K562 (cell line): ENCODE measurements around the gene LSP1. TPM values are rescaled to one million over a fixed set of nuclear protein-coding genes. Genes with fewer than 3 reads are reported as not detected.

Source experiments
- ATAC-seq: fragments of 200-7000 bp; cut with Tn5 transposase; 3 replicates; pipeline ENCODE4 v1.9.1; 2020; ENCODE audit warnings: moderate library complexity
- BruUV-seq: library from RNA; stranded (reverse); fragments of 400-500 nt; replicated peaks from 2 replicates; lab custom pipeline; 2021; lab: Mats Ljungman, UMichigan
- CTCF ChIA-PET: fragments of 300-600 bp; formaldehyde crosslinking; extraction: SDS; loops from one replicate; lab custom pipeline; 2021; ENCODE audit warnings: low intra/inter-chr PET ratio; lab: Yijun Ruan, JAX
- POLR2A ChIA-PET: fragments of 300-600, 350-650 bp; sonication (Branson Sonifier 250); formaldehyde crosslinking; extraction: SDS; loops from one replicate; lab custom pipeline; 2021; ENCODE audit warnings: antibody characterized with exemption, inconsistent platforms; lab: Yijun Ruan, JAX
- DNase-seq, 4 experiments: peaks; one replicate each; pipeline versions ENCODE4 v3.0.0 to v3.0.0-alpha.2; 2011 to 2018; ENCODE audit warnings: low spot score in 3 of 4, mixed read lengths in 3 of 4; ENCODE audit errors: extremely low read depth in 1 of 4
- FAIRE-seq: peaks from 2 replicates; lab custom pipeline; 2011; peaks lifted over from hg19 to GRCh38; lab: Jason Lieb, UNC
- H2AFZ ChIP-seq: 2 replicates; pipeline ENCODE4 v1.6.0; 2011; ENCODE audit warnings: low read depth, low read length, control low read depth, inconsistent platforms
- H3K27ac ChIP-seq: fragments of 200-600 bp; 3 replicates; pipeline ENCODE4 v1.8.0; 2011; ENCODE audit warnings: low read depth, mild to moderate bottlenecking, control low read depth, inconsistent platforms, low read length, moderate library complexity, mixed read lengths; ENCODE audit errors: extremely low read depth
- H3K27me3 ChIP-seq, 2 experiments: fragments of 300-600 bp in 1 of 2; 2 replicates in 1 of 2; 3 replicates in 1 of 2; pipeline versions ENCODE4 v1.6.0 to v1.8.0; 2011; ENCODE audit warnings: inconsistent platforms in 2 of 2, low read length in 2 of 2, mild to moderate bottlenecking in 1 of 2, mixed read lengths in 1 of 2, moderate library complexity in 1 of 2; ENCODE audit not compliant: control insufficient read depth in 2 of 2, insufficient read depth in 2 of 2
- H3K36me3 ChIP-seq: fragments of 300-600 bp; 3 replicates; pipeline ENCODE4 v1.8.0; 2011; ENCODE audit warnings: mild to moderate bottlenecking, low read length, inconsistent platforms; ENCODE audit not compliant: control insufficient read depth, insufficient read depth
- H3K4me1 ChIP-seq, 2 experiments: fragments of 200-600 bp in 1 of 2; replicated peaks in 1 of 2; 2 replicates in 1 of 2; 3 replicates in 1 of 2; pipeline versions ENCODE4 v1.5.1 to v1.8.0; 2011; ENCODE audit warnings: inconsistent platforms in 2 of 2, low read length in 2 of 2, mild to moderate bottlenecking in 1 of 2, mixed read lengths in 1 of 2, moderate library complexity in 1 of 2; ENCODE audit not compliant: control insufficient read depth in 2 of 2, insufficient read depth in 2 of 2
- H3K4me2 ChIP-seq: 2 replicates; pipeline ENCODE4 v1.6.1; 2011; ENCODE audit warnings: low read length, control low read depth, inconsistent platforms, mixed read lengths; ENCODE audit not compliant: insufficient read depth
- H3K4me3 ChIP-seq: fragments of 200-600 bp; sonication (generic), shearing (Covaris generic); 2 replicates; pipeline ENCODE4 v1.5.1; 2016; ENCODE audit warnings: control low read depth, inconsistent platforms
- H3K79me2 ChIP-seq: fragments of 200-600 bp; 3 replicates; pipeline ENCODE4 v1.8.0; 2011; ENCODE audit warnings: low read length, inconsistent platforms; ENCODE audit not compliant: control insufficient read depth, insufficient read depth
- H3K9ac ChIP-seq, 2 experiments: 2 replicates each; pipeline versions ENCODE4 v1.6.0 to v1.6.1; 2011; ENCODE audit warnings: low read depth in 2 of 2, low read length in 2 of 2, control low read depth in 1 of 2, inconsistent platforms in 1 of 2, mild to moderate bottlenecking in 1 of 2, mixed read lengths in 1 of 2; ENCODE audit not compliant: insufficient read depth in 1 of 2
- H3K9me1 ChIP-seq: one replicate; pipeline ENCODE4 v1.6.0; 2011; ENCODE audit warnings: inconsistent platforms, mild to moderate bottlenecking, low read length, moderate library complexity; ENCODE audit not compliant: control insufficient read depth, insufficient read depth
- H3K9me3 ChIP-seq: replicated peaks from 2 replicates; pipeline ENCODE4 v1.5.1; 2011; ENCODE audit warnings: low read depth, low read length, inconsistent platforms; ENCODE audit not compliant: control insufficient read depth, insufficient read depth
- H4K20me1 ChIP-seq: replicated peaks from 2 replicates; pipeline ENCODE4 v1.6.1; 2011; ENCODE audit warnings: low read length, inconsistent platforms, mixed read lengths; ENCODE audit not compliant: control insufficient read depth, insufficient read depth
- CBX8 ChIP-seq: fragments of 200-600 bp; sonication (generic); IDR thresholded peaks from 2 replicates; pipeline ENCODE4 v1.6.1; 2012; ENCODE audit warnings: borderline replicate concordance, mixed run types, low read depth, mild to moderate bottlenecking, moderate library complexity, mixed read lengths, low read length, control low read depth, inconsistent platforms; ENCODE audit not compliant: poor library complexity, severe bottlenecking; ENCODE audit errors: extremely low read depth
- CGGBP1 ChIP-seq: fragments of 250-450 bp; sonication (Bioruptor Pico); IDR thresholded peaks from 2 replicates; pipeline ENCODE4 v1.9.0; 2021; ENCODE audit warnings: mild to moderate bottlenecking
- ERF ChIP-seq: fragments of 450-650 bp; formaldehyde crosslinking; IDR thresholded peaks from 2 replicates; pipeline ENCODE4 v1.4.0; 2020; ENCODE audit warnings: mild to moderate bottlenecking, mixed read lengths
- FIP1L1 ChIP-seq: fragments of 200-400 bp; formaldehyde crosslinking; IDR thresholded peaks from 2 replicates; pipeline ENCODE4 v1.6.1; 2018; ENCODE audit warnings: mild to moderate bottlenecking, low read depth, low read length; ENCODE audit not compliant: poor library complexity, severe bottlenecking
- FOXK1 ChIP-seq: sonication (generic); formaldehyde crosslinking; IDR thresholded peaks from 2 replicates; pipeline ENCODE4 v1.8.0; 2022; ENCODE audit warnings: missing genetic modification reagents, mild to moderate bottlenecking, borderline replicate concordance
- HNRNPLL ChIP-seq: fragments of 200-400 bp; formaldehyde crosslinking; IDR thresholded peaks from 2 replicates; pipeline ENCODE4 v1.6.1; 2017; ENCODE audit warnings: low read length, low read depth, mild to moderate bottlenecking; ENCODE audit not compliant: poor library complexity, severe bottlenecking
- MCM5 ChIP-seq: fragments of 450-650 bp; IDR thresholded peaks from 2 replicates; pipeline ENCODE4 v1.6.1; 2016; ENCODE audit warnings: low read depth
- NUFIP1 ChIP-seq: fragments of 450-650 bp; IDR thresholded peaks from 2 replicates; pipeline ENCODE4 v1.6.1; 2018; ENCODE audit not compliant: partially characterized antibody
- RAD21 ChIP-seq, 2 experiments: fragments of 250-450 bp in 1 of 2; fragments of 450-650 bp in 1 of 2; sonication (Bioruptor Pico) in 1 of 2; formaldehyde crosslinking in 1 of 2; IDR thresholded peaks in 1 of 2; conservative IDR thresholded peaks in 1 of 2; 2 replicates each; pipeline versions ENCODE4 v1.4.0 to v1.8.0; 2020 to 2022; ENCODE audit warnings: mild to moderate bottlenecking in 2 of 2, moderate library complexity in 1 of 2
- XRCC3 ChIP-seq: fragments of 450-650 bp; IDR thresholded peaks from 2 replicates; pipeline ENCODE4 v1.6.1; 2017; ENCODE audit warnings: mild to moderate bottlenecking, moderate library complexity
- ZBTB43 ChIP-seq: sonication (generic); formaldehyde crosslinking; IDR thresholded peaks from 2 replicates; pipeline ENCODE4 v1.8.0; 2023; ENCODE audit warnings: mild to moderate bottlenecking, missing genetic modification reagents
- ZNF174 ChIP-seq: fragments of 250-450 bp; sonication (Bioruptor Pico); IDR thresholded peaks from 2 replicates; pipeline ENCODE4 v1.4.0; 2020; ENCODE audit warnings: mild to moderate bottlenecking
- ZNF175 ChIP-seq: fragments of 200-800 bp; sonication (Bioruptor generic); IDR thresholded peaks from 2 replicates; pipeline ENCODE4 v1.6.1; 2016; ENCODE audit warnings: low read depth, mild to moderate bottlenecking, missing genetic modification characterization, missing compliant biosample characterization
- WGBS: fragments of 100-300 bp; shearing (Covaris generic); methylation state at CpG from one replicate; pipeline ENCODE4 v1.1.6; 2016; ENCODE audit warnings: low coverage, mixed read lengths; ENCODE audit not compliant: insufficient coverage; ENCODE audit errors: missing lambda C conversion rate; 5-methylcytosine and 5-hydroxymethylcytosine counted together
- in situ Hi-C: fragments of 300-500 bp; cut with MboI; formaldehyde crosslinking; loops from 4 replicates; pipeline ENCODE4 v1.15.0; 2018; ENCODE audit warnings: inconsistent platforms, mixed read lengths
- intact Hi-C: fragments of 100-400 bp; cut with micrococcal nuclease; formaldehyde crosslinking; loops from 2 replicates; pipeline ENCODE4 v1.14.2; 2022
- polyA plus RNA-seq, 8 experiments: library from polyadenylated mRNA; depleted of rRNA in 4 of 8; stranded (reverse) in 5 of 8; unstranded in 3 of 8; fragments of >200 nt; fragmentation: Nextera tagmentation in 2 of 8; fragmentation: Illumina TruSeq in 1 of 8; extraction: Ambion mirVana in 2 of 8; extraction: Trizol in 1 of 8; gene quantifications; 2 replicates each; pipeline versions ENCODE4 v1.2.1 to v1.2.3, GENCODE V29; 2011 to 2014; ENCODE audit warnings: inconsistent platforms in 1 of 8, missing spikeins in 1 of 8
- total RNA-seq, 7 experiments: library from RNA; depleted of rRNA in 6 of 7; stranded (reverse); fragments of >200 nt in 6 of 7; fragmentation: Illumina TruSeq in 2 of 7; extraction: Trizol in 2 of 7; gene quantifications; 2 replicates each; pipeline versions ENCODE4 v1.2.1 to v1.2.3, GENCODE V29; 2011 to 2021; ENCODE audit warnings: low replicate concordance in 1 of 7

LSP1 gene
- total and polyA plus RNA-seq, 9 of the 15 experiments (the other 6 are each of a cell fraction or from before 2014, with no cell fraction given) = 0.08 to 2.9 (median 0.65) TPM; not detected in 2

GRCh38 chr11:1899090-1899489 lies 46.2 kb downstream of the LSP1 start:
- Histone ChIP-seq H4K20me1 (no peaks in the 10 kb centered on the region), H3K9me1 (no peaks in the 10 kb centered on the region), H3K79me2 (no peaks in the 10 kb centered on the region), H2AFZ (no peak overlapping the region), H3K4me3 (no peak overlapping the region), H3K9ac (no peak overlapping the region), H3K4me2 (no peak overlapping the region), H3K27ac (no peak overlapping the region), H3K4me1 (no peaks in the 10 kb centered on the region; a peak in 2 of 5 replicates), H3K27me3 (peaks cover 27% of the 10 kb centered on the region in 2 experiments), H3K9me3 (no peaks in the 10 kb centered on the region), H3K36me3 (no peaks in the 10 kb centered on the region)
- no TSS peak for BruUV-seq
- FAIRE-seq (no peak), DNase-seq (no peak), ATAC-seq (no peak)
- WGBS = 0% methylated on average over 4 of the region's 4 CpGs
- ChIA-PET POLR2A (no interaction called here), CTCF (no interaction called here)
- in situ Hi-C loops = loop anchor here (5.0 kb wide), 1 partner anchor 43 kb away; no protein-coding TSS in a partner anchor
- TF ChIP-seq CBX8 (peak; percentile 56), FOXK1 (CRISPR knock-in tag) (no peak)
- intact Hi-C loops = no loop called here

- no peak overlapping the region for H2AFZ ChIP-seq
- H3K4me2 ChIP-seq = no peak overlapping the region
- no peaks in the 10 kb centered on the region for H3K9me1 ChIP-seq
- 8% methylated on average over 5 of the region's 5 CpGs for WGBS
- no peaks in the 10 kb centered on the region for H3K79me2 ChIP-seq
- no peak overlapping the region for H3K4me3 ChIP-seq
- BruUV-seq = no TSS peak
- DNase-seq (no peak), ATAC-seq (no peak), FAIRE-seq (no peak)
- no peaks in the 10 kb centered on the region; a peak in 2 of 5 replicates for H3K4me1 ChIP-seq
- intact Hi-C loops = no loop called here
- no peak overlapping the region for H3K9ac ChIP-seq
- ChIA-PET CTCF (no interaction called here), POLR2A (no interaction called here)
- TF ChIP-seq RAD21 (CRISPR knock-in tag; conservative IDR thresholded peaks at IDR 0.05 in 1 of 2, IDR thresholded peaks at IDR 0.05 in 1 of 2) = no peak
- no peak for TF ChIP-seq ZNF174 (CRISPR knock-in tag)
- no peak for TF ChIP-seq XRCC3
- TF ChIP-seq MCM5 = no peak
- TF ChIP-seq HNRNPLL = no peak
- TF ChIP-seq CBX8 = no peak
- TF ChIP-seq ZBTB43 = no peak
- TF ChIP-seq CGGBP1 (CRISPR knock-in tag) = no peak
- TF ChIP-seq ZNF175 (CRISPR knock-in tag) = no peak
- no peak for TF ChIP-seq NUFIP1
- no peak for TF ChIP-seq ERF (CRISPR knock-in tag)
- no peak for TF ChIP-seq FIP1L1
- no peak overlapping the region for H3K27ac ChIP-seq
- no peaks in the 10 kb centered on the region for H3K9me3 ChIP-seq
- in situ Hi-C loops = loop anchor here (5.0 kb wide), 1 partner anchor 43 kb away; no protein-coding TSS in a partner anchor
- H4K20me1 ChIP-seq = no peaks in the 10 kb centered on the region
- peaks cover 27 to 29% of the 10 kb centered on the region in 2 experiments; a peak in 4 of 5 replicates for H3K27me3 ChIP-seq
- H3K36me3 ChIP-seq = no peaks in the 10 kb centered on the region
Measured at GRCh38 chr11:1899686-1900085, 46.8 kb downstream of the LSP1 start.
